ENCODE measurements around the gene SLC7A6.
A peak's percentile ranks its signal among the peaks of the same experiment; 100 is the strongest.

Gene SLC7A6

DNA sequence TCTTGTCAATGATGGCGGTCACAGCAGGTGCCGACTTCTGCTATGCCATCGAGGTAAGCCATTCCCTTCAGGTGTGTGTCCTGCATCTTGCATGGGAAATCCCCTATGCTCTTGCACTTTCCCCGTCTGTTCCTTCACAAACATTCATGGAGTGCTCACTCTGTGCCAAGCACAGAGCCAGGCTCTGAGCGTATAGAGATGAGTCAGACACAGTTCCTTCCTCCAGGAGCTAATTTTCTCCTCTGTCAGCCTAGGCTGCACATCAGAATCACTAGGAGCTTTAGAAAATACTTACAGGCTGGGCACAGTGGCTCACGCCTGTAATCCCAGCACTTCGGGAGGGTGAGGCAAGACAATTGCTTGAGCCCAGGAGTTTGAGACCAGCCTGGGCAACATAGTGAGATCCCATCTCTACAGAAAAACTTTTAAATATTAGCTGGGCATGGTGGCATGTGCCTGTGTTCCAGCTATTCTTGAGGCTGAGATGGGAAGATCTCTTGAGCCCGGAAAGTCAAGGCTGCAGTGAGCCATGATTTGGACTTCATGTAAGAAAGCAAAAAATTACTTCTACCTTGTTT, 60.5 kb downstream of the SLC7A6 start:
- no peak for DNase-seq (ENCODE audit: extremely low read depth, insufficient read length)
- Histone ChIP-seq H3K36me3 (ENCODE audit: control insufficient read depth, insufficient read depth, low read length) (peaks cover 8% of the 10 kb centered on the region), H3K4me3 (replicated peaks; ENCODE audit: low read depth, low read length) (no peak overlapping the region), H3K27me3 (replicated peaks; ENCODE audit: control insufficient read depth, insufficient read depth, low read length) (no peaks in the 10 kb centered on the region)
- TF ChIP-seq, protein P1, sequence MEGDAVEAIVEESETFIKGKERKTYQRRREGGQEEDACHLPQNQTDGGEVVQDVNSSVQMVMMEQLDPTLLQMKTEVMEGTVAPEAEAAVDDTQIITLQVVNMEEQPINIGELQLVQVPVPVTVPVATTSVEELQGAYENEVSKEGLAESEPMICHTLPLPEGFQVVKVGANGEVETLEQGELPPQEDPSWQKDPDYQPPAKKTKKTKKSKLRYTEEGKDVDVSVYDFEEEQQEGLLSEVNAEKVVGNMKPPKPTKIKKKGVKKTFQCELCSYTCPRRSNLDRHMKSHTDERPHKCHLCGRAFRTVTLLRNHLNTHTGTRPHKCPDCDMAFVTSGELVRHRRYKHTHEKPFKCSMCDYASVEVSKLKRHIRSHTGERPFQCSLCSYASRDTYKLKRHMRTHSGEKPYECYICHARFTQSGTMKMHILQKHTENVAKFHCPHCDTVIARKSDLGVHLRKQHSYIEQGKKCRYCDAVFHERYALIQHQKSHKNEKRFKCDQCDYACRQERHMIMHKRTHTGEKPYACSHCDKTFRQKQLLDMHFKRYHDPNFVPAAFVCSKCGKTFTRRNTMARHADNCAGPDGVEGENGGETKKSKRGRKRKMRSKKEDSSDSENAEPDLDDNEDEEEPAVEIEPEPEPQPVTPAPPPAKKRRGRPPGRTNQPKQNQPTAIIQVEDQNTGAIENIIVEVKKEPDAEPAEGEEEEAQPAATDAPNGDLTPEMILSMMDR (IDR thresholded peaks at IDR 0.05; ENCODE audit: insufficient read depth, low read length, poor library complexity, severe bottlenecking): no peak

DNA sequence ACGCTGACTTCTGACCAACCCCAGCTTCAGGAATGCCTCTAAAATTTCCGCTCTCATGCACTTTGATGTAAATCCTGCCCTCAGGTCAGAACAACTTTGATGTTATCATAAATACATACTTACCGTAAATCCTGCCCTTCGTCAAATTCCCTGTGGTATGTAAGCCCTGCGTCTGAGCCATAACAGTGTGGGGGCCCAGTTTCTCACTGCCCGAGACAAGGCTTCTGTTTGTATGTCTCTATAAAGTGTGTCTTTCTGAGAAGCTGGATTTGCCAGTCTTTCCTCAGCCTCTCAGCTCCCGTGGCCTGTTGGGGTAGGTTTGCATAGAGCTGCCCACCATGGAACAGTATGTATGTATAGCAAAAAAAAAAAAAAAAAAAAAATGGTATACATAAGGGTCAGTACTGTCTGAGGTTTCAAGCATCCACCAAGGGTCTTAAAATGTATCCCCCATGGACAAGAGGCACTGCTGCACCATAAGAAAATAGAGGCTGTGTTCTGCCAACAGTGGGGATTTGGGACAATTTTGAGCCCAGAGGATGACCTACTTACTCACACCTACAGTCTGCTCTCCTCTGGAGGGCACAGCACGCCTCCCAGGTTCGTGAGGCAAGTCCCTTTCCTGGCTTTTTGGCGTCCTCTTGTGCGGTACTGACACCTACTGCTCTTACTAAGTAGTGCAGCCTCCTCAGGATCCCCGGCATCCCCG, 64.0 kb downstream of the SLC7A6 start:
- H3K4me3 ChIP-seq (replicated peaks; ENCODE audit: low read depth, low read length): no peak overlapping the region
- peaks cover 7% of the 10 kb centered on the region for H3K36me3 ChIP-seq (ENCODE audit: control insufficient read depth, insufficient read depth, low read length)
- TF ChIP-seq, protein P1 (IDR thresholded peaks at IDR 0.05; ENCODE audit: insufficient read depth, low read length, poor library complexity, severe bottlenecking): peak; percentile 92
- H3K27me3 ChIP-seq (replicated peaks; ENCODE audit: control insufficient read depth, insufficient read depth, low read length): no peaks in the 10 kb centered on the region
- DNase-seq (ENCODE audit: extremely low read depth, insufficient read length): peak; percentile 45

DNA sequence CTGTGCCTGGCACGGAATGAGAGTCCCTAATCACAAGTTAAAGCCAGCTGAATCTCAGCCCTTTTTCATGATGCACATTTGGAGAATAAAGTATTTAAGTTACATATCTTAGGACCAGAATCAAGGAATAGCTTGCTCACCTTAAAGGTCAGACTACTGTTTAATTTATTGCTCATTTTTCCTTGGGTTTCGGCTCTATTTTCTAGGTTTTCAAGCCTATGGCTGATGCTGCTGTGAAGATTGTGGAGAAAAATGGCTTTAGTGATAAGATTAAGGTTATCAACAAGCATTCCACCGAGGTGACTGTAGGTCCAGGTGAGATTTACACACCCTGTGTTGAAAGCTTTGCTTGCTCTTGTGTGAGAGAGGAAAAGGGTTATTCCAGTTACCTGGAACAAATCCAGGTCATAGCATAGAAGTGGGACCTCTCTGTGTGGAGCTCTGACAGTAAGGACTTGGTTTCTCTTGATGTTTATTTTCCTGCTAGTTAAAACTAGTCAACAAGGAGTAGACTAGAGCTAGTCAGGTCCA, 64.6 kb downstream of the SLC7A6 start:
- Histone ChIP-seq H3K27me3 (replicated peaks; ENCODE audit: control insufficient read depth, insufficient read depth, low read length) (no peaks in the 10 kb centered on the region), H3K4me3 (replicated peaks; ENCODE audit: low read depth, low read length) (no peak overlapping the region), H3K36me3 (ENCODE audit: control insufficient read depth, insufficient read depth, low read length) (peaks cover 7% of the 10 kb centered on the region)
- TF ChIP-seq, protein P1 (IDR thresholded peaks at IDR 0.05; ENCODE audit: insufficient read depth, low read length, poor library complexity, severe bottlenecking): no peak
- no peak for DNase-seq (ENCODE audit: extremely low read depth, insufficient read length)

DNA sequence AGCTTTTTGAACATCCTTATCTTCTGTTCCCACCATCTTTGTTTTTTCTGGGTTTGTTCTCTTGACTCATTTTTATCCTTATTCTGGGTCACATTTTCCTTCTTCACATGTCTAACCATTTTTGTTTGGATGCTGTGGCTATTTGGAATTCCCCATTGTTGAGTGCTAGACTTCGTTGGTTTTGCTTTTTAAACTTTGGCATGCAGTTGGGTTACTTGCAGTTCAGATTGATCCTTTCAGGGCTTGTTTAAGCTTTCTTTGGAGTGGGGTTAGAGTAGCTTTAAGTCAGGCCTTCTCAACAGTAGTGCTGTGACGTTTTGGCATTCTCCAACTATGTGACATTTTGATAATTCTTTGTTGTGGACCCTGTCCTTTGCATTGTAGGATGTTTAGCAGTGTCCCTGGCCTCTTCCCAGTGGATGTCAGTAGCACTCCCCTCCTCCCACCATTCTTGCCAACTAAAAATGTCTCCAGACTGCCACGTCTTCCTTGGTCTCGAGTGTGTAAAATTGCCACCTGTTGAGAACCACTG, 67.6 kb downstream of the SLC7A6 start:
- Histone ChIP-seq H3K36me3 (ENCODE audit: control insufficient read depth, insufficient read depth, low read length) (peaks cover 6% of the 10 kb centered on the region), H3K27me3 (replicated peaks; ENCODE audit: control insufficient read depth, insufficient read depth, low read length) (no peaks in the 10 kb centered on the region), H3K4me3 (replicated peaks; ENCODE audit: low read depth, low read length) (no peak overlapping the region)
- DNase-seq (ENCODE audit: extremely low read depth, insufficient read length): no peak
- TF ChIP-seq, protein P1 (IDR thresholded peaks at IDR 0.05; ENCODE audit: insufficient read depth, low read length, poor library complexity, severe bottlenecking): no peak

DNA sequence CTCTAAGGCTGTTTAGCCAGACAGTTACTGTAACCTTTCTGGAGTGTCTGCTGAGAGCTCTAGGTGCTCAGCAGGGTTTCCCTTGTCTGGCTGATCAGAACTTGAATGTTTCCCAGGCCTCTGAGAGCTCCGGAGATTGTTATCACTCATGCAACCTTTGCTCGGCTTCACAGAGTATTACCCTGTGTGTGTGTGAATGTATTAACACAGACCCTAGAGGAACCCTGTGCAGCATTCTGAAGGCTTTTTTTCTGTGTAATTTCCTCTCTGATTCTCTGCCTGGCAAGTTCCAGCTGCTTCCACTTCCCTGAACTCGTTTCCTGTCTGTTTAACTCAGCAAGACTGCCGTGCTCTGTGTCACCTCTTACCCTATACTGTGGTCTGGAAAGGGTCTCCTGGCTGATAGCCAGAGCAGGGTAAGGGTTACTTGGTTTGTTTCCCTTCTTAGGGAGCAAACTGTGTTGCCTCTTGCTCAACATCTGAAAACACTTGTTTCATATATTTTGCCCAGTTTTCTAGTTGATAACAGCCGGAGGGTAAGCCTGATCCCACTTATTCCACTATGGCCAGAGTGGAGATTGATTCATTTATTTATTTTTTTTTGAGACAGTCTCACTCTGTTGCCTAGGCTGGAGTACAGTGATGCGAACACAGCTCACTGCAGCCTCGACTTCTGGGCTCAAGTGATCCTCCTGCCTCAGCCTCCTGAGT, 68.2 kb downstream of the SLC7A6 start:
- Histone ChIP-seq H3K36me3 (ENCODE audit: control insufficient read depth, insufficient read depth, low read length) (peaks cover 10% of the 10 kb centered on the region), H3K4me3 (replicated peaks; ENCODE audit: low read depth, low read length) (no peak overlapping the region), H3K27me3 (replicated peaks; ENCODE audit: control insufficient read depth, insufficient read depth, low read length) (no peaks in the 10 kb centered on the region)
- no peak for DNase-seq (ENCODE audit: extremely low read depth, insufficient read length)
- TF ChIP-seq, protein P1 (IDR thresholded peaks at IDR 0.05; ENCODE audit: insufficient read depth, low read length, poor library complexity, severe bottlenecking): no peak

All from GM06990 (cell line).